GM19023 (cell line): ENCODE results near the gene CEBPB.
"Not testable (repeated sequence)": the region's sequence is repeated elsewhere in the genome, so short reads cannot be mapped to it uniquely, and the experiment has no call there.

Experiments used
- ATAC-seq: cut with Tn5 transposase; IDR thresholded peaks from one replicate; pipeline ENCODE4 v1.9.1; 2021; ENCODE audit warnings: mild to moderate bottlenecking, moderate library complexity; ENCODE audit not compliant: unreplicated experiment

Gene CEBPB

GRCh38 chr20:50192364-50193198, 2.0 kb downstream of the CEBPB start:
- no peak for ATAC-seq

- no peak for ATAC-seq
These were observed 2.7 kb downstream of the CEBPB start for GRCh38 chr20:50193199-50193835.

GRCh38 chr20:50193836-50194421, 3.3 kb downstream of the CEBPB start:
- no peak for ATAC-seq

GRCh38 chr20:50194422-50194830, 3.8 kb downstream of the CEBPB start:
- no peak for ATAC-seq

- ATAC-seq = no peak
These were observed 4.3 kb downstream of the CEBPB start for GRCh38 chr20:50194831-50195523.

GRCh38 chr20:50195524-50196120, 5.0 kb downstream of the CEBPB start:
- ATAC-seq = no peak

- no peak for ATAC-seq
These were observed 5.6 kb downstream of the CEBPB start for GRCh38 chr20:50196248-50196647.

GRCh38 chr20:50196896-50197295, 6.3 kb downstream of the CEBPB start:
- ATAC-seq = no peak

GRCh38 chr20:50197463-50198179, 7.0 kb downstream of the CEBPB start:
- no peak for ATAC-seq

- no peak for ATAC-seq
These were observed 7.6 kb downstream of the CEBPB start for GRCh38 chr20:50198180-50198666.

GRCh38 chr20:50198716-50199115, 8.1 kb downstream of the CEBPB start:
- ATAC-seq = no peak

- no peak for ATAC-seq
These were observed 9.1 kb downstream of the CEBPB start for GRCh38 chr20:50199703-50200102.

GRCh38 chr20:50200482-50201104, 10.0 kb downstream of the CEBPB start:
- no peak for ATAC-seq

GRCh38 chr20:50201710-50202109, 11.1 kb downstream of the CEBPB start:
- not testable (repeated sequence) for ATAC-seq

- no peak for ATAC-seq
These were observed 12.0 kb downstream of the CEBPB start for GRCh38 chr20:50202677-50203076.

- ATAC-seq = no peak
These were observed 13.6 kb downstream of the CEBPB start for GRCh38 chr20:50203951-50204937.

- no peak for ATAC-seq
These were observed 16.4 kb downstream of the CEBPB start for GRCh38 chr20:50207026-50207425.

GRCh38 chr20:50208085-50208491, 17.5 kb downstream of the CEBPB start:
- ATAC-seq = no peak
